ENCODE measurements around the gene TRIM10.
"Not testable (repeated sequence)": the region's sequence is repeated elsewhere in the genome, so short reads cannot be mapped to it uniquely, and the experiment has no call there.

The TRIM10 gene

DNA sequence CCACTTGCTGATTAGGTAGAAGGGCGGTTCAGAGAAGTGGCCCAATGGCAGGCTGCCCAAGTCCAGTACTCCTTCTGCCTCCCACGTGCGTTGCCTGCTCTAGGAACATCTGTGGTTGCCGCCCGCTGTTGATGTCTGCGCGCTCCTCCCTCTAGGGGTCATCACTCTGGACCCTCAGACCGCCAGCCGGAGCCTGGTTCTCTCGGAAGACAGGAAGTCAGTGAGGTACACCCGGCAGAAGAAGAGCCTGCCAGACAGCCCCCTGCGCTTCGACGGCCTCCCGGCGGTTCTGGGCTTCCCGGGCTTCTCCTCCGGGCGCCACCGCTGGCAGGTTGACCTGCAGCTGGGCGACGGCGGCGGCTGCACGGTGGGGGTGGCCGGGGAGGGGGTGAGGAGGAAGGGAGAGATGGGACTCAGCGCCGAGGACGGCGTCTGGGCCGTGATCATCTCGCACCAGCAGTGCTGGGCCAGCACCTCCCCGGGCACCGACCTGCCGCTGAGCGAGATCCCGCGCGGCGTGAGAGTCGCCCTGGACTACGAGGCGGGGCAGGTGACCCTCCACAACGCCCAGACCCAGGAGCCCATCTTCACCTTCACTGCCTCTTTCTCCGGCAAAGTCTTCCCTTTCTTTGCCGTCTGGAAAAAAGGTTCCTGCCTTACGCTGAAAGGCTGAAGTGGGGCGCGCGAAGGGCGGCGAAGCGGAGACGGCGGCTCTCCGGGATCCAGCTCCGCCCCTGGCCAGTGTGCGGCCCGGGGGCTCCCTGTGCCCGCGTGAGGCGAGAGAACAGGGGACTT, 10.9 kb upstream of the TRIM10 start:
- DNase-seq, result peak; percentile 35

DNA sequence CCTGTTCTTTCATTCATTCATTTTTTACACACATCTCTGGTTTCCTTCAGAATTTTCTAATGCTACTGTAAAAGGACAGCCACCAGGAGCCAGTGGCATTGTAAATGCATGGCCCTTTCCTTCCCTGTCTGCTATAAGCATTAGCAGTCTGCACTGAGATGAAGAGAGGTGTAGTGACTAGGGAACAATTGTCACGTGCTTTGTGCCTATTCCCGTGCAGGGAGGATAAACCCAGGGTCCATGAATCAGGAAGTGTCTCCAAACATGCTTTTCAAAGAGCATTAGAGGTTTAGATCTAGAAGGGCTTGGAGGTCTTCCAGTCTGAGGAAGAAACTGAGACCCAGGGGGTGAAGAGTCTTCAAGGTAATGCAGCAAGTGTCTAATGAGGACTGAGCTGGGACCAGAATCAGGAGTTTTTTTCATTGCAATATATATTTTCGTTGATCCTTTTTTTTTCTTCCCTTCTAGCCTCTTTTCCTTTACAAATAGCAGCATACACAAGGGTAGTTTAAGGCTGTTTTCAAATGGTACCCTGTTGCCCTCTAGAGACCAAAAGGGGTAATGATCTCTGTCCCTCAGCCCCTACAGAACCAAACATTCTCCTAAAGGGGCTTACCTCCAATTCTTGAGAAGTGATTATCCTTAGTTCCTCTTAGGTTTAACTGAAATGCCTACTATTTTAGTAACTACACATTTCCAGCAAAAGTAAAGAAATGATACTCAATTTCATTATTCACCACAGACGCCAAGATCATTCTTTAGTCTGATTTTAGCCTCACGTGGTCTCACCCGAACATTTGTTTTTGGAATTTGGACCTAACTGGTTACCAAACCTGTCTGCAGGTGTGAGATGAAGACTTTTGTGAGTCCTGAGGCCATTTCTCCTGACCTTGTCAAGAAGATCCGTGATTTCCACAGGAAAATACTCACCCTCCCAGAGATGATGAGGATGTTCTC, 8.9 kb upstream of the TRIM10 start:
- DNase-seq, result no peak

DNA sequence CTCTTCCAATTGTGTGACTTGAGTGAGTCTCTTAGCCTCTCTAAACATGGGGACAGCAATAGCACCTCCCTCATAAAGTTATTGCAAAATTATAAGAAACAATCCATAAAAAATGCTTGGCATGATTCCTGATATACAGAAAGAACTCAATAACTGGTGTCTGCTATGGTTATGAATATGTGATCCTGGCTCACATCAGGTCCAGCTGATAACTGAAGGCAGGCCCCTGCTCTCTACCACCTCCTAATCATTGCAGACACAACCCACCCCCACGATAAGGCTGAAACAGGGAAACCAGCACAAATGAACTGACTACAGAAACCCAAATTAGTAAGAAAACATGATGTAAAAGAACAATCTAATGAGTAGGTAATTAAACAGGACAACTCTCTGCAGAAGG, 7.7 kb upstream of the TRIM10 start:
- DNase-seq, result no peak

DNA sequence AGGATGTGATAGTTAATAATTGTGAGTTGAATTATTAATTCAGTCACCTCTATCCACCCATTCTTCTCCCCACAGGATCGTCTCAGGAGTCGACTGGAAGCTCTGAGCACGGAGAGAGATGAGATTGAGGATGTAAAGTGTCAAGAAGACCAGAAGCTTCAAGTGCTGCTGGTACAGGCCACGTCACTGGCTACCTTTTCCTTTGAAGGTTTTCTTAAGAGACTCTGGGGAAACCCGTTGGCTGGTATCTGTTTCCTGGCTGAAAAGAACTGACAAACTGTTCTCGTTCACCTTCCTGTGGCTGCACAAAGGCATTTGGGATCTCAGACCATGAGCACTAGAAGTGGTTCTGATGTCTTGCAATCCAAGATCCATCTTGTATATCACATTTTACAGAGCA, 6.1 kb upstream of the TRIM10 start:
- no peak for DNase-seq

DNA sequence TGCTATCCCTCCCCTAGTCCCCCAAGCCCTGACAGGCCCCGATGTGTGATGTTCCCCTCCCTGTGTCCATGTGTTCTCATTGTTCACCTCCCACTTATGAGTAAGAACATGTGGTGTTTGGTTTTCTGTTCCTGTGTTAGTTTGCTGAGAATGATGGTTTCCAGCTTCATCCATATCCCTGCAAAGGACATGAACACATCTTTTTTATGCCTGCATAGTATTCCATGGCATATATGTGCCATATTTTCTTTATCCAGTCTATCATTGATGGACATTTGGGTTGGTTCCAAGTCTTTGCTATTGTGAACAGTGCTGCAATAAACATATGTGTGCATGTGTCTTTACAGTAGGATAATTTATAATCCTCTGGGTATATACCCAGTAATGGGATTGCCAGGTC, 4.2 kb upstream of the TRIM10 start:
- DNase-seq, result not testable (repeated sequence)

DNA sequence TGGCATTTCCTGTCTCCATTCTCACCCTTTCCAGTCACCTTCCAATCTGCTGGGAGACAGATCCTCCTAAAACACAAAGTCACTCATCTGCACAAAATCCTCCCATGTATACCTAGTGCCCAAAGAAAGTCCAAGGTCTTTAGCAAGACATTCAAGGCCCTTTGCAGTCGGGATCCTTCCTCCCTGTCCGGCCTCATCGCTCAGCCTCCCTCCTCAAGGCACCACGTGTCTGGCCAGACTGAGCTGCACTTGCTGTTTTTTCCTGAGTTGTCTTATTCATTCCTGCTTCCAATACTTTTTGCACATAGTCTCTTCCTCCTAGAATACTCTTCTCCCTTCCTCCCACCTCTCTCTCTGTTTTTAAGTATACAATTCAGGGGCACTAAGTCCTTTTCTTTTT, 3.7 kb upstream of the TRIM10 start:
- no peak for DNase-seq

DNA sequence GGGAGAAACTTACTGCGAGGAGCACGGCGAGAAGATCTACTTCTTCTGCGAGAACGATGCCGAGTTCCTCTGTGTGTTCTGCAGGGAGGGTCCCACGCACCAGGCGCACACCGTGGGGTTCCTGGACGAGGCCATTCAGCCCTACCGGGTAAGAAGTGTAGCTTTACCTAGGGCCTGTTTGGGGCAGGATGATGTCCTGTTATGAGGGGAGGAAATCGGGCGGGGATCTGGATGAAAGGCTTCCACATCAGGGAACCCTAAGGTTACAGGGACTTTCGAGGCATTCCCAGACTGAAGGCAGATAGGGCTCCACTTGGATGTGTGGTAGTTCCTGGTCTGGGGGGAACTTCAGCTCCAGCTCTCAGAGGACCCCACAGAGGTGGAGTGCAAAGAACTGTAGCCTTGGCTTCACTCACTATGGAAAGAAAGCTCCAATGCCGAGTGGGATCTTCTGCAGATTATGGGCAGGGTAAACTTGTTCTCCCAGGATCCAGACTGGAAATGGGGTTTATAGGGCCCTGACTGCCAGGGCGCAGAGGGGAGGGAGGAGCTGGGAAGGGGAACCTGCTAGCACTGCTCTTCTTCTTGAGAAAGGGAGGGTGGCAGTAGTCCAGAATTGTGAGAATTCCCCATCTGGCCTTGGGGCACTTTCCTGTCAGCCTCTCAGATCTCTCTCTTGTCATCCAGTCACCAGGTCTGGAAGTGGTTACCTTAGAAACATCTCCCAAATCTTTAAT, 3.1 kb upstream of the TRIM10 start:
- no peak for DNase-seq

DNA sequence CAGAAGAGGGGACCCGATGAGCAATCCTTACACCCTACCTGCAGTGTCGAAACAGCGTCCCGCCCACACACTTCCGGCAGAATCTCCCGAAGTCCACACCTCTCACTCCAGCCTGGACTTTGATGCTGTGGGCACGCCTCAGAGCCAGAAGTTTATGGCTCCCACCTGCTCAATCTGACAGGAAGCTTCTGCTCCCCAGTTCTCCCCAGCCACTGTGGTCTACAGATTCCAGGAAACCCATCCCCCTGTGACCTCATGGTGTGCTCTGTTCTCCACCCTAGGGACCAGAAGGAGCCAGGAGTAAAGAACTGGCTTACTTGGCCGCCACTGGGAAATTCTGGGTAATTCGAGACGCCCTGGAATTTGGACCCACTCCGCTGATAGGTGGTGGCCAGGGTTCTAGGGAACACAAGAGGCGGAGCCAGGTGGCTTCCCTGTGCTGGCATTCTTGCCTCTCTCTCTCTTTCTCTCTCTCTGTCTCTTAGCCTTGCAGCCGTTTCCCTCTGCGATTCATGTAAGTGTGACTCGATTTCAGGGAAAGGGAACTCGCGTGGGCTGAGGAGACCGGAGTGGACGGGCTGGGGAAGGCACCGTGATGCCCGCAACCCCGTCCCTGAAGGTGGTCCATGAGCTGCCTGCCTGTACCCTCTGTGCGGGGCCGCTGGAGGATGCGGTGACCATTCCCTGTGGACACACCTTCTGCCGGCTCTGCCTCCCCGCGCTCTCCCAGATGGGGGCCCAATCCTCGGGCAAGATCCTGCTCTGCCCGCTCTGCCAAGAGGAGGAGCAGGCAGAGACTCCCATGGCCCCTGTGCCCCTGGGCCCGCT, 2.3 kb upstream of the TRIM10 start, which contains the start of gene TRIM15:
TSS of gene TRIM15 (plus strand) at position 457 of the 828 bp plus-strand sequence. CDS start at position 596, 139 bp downstream.
- no peak for DNase-seq

DNA sequence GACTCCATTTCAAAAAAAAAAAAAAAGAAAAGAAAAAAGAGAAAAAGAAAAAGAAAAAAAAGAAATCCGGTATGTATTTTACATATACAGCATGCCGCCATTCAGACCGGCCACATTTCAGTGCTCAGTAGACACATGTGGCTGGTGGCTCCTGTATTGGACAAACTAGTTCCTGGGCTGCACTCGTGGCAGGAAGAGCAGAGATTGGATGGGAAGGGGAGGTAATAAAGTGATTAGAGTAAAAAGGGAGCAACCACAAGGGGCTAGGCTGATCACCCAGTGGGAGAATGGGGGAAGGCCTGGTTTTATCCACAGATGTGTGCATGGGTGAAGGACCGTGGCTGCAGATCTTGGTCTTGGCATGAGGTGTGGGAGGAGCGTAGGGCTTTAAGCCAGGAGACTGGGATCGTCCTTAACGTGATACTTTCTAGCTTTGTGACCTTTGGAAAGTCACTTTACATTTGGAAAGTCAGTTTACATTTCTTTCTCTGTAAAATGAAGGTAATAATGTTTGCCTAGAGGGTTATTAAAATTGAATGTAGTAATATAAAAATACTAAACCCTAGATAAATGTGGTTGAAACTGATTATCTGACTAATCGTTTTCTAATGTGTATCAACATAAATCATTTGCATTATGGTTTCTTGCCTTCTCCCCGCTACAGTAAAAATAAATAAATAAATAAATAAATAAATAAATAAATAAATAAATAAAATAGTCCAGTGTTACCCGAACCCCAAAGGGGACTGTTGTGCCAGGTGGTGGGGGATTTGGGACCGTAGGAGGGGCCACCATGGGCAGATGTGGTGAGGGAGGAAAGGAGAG, 1.5 kb upstream of the TRIM10 start:
- DNase-seq, result no peak

DNA sequence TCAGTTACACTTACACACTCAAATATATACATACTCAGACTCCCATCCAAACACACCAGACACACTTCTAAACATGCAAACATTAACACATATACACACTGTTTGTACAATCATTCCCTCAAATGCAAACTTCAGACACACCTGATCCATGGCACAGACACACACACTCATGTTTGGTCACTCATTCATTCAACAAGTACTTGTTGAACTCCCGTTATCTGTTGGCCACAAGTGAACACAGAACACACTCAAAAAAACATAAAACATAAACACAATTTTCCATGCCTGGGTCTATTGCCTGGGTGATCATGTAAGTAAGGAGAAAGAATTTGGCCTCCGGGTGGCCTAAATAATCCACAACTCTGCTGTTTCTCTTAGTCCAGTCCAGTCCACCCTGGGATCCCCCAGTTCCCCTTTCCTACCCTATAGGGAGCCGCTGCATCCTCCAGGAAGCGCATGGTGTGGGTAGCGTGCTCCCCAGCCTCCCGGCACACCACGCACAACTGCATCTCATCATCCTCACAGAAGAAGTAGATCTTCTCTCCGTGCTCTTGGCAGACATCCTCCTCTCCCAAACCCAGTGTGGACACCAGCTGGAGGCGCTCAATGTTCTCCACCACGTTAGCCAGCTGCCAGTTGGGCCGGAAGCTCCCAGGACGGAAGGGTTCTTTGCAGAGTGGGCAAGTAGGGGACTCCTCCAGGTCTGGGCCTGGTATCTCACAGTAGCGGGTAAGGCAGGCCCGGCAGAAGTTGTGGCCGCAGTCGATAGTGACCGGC, 815 bp downstream of the TRIM10 start:
- no peak for DNase-seq

DNA sequence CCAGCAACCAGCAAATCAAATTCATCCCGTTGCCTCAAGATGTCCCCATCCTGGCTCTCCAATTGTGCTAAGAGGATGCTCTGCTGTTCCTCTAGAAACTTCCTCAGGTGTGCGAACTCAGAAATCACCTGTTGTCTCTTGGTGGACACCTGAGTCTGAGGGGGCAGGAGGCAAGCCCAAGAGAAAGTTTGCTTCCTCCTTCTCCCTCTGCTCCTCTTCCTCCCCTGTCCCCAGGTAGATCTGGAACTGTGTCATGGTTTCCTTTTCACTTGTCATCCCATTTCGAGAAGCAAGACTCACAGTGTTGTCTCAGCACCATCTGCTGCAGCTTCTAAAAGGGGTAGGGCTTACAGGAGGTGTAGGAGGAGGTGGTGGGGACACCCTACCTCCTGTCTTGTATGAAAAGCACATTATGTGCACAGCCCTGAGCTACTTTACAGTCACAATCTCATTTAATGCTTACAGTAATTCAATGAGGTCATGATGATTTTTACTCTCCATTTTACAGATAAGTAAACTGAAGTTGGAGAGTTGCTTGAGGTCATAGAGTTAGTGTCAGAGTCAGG, 2.5 kb downstream of the TRIM10 start:
- DNase-seq, result no peak

DNA sequence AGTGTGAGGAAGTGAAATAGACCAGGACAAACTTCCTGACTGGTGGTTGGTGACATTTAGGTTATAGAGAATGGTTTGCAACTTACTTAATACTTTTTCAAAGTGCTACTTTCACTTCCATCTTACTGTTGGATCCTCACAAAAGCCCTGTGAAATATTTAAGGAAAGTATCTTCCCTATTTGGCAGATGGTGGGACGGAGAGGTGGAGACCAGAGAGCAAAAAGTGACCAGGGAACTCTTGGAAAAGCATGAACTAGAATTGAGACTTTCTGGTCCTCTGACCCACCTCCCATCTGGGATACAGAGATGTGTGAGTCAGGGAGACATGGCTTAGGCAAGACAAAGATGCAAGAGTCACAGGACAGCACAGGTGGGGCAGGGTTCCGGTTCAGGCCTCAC, 3.0 kb downstream of the TRIM10 start:
- DNase-seq, result no peak

DNA sequence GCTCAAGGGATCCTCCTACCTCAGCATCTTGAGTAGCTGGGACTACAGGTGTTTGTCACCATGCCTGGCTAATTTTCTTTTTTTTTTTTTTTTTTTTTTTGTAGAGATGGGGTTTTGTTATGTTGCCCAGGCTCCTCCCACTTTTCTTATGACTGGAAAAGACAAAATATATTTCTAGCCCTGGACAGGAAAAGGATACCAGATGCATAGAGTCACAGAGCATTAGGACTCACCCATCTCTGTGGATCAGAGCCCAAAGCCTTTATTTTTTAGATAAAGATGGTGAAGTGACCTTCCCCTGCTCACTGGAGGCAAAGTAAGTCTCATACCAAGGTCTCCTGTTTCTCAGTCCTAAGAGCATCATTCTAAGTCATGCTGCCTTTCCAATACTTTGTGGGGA, 3.4 kb downstream of the TRIM10 start:
- no peak for DNase-seq

DNA sequence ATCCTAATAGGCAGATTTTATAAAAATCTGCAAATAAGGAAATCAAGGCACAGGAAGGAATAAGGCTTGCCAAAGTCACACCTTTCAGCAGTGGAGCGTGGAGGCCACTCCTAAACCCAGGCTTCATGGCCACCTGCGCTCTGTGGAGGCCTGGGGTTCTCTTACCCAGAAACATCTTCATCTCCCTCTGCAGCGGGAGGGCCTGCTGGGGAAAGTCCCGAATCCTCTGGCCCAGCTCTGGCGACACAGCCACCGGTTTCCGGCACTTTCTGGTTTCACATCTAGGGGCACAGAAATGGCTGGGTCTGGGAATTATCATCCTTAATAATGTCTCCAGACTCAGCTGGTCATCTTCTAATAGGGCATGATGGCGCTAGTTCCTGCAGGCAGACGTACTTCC, 4.2 kb downstream of the TRIM10 start:
- DNase-seq, result no peak

DNA sequence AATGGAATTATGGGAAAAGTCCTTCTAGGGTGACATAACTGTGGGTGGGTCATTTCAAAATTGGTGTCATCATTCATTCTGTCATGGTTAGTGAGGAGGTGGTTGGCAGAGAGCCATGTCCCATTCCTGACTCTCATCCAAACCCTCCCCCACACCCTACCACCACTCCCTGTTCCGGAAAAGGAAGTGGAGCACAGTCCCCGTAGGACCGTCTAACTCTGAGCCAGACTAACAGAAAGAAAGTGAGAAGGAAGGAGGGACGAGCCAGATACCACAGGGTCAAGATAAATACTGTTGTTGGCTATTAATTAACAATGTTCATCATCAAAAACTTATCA, 4.8 kb downstream of the TRIM10 start:
- no peak for DNase-seq

DNA sequence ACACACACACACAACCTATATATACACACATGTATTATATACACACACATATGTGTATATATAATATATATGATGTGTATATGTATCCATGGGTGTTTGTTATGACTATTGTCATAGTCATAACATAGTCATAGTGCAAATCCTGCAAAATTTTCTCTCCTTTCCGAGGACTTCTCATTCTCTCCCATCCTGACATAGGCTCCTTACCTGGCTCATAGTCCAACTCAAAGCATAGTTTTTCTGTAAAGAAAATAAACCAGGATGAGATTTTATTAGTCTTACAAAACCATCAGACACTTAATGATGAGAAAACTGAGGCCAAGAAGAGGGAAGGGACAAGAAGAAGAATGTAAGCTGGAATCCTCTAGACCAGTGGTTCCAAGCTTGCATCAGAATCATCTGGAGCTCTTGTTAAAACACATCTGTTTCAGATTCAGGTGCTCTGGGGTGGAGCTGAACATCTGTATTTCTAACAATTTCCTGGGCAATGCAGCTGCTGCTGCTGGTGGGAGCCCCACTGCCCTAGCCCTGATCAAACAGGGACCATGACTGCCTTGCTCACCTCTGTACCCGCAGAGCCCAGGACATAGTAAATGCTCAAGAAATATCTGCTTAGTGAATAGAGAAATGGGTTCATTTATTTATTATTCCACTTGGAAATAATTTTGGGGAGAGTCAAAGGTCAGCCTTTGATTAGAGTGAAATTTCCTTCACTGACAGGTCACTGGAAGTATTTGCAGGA, 5.3 kb downstream of the TRIM10 start:
- DNase-seq, result no peak

DNA sequence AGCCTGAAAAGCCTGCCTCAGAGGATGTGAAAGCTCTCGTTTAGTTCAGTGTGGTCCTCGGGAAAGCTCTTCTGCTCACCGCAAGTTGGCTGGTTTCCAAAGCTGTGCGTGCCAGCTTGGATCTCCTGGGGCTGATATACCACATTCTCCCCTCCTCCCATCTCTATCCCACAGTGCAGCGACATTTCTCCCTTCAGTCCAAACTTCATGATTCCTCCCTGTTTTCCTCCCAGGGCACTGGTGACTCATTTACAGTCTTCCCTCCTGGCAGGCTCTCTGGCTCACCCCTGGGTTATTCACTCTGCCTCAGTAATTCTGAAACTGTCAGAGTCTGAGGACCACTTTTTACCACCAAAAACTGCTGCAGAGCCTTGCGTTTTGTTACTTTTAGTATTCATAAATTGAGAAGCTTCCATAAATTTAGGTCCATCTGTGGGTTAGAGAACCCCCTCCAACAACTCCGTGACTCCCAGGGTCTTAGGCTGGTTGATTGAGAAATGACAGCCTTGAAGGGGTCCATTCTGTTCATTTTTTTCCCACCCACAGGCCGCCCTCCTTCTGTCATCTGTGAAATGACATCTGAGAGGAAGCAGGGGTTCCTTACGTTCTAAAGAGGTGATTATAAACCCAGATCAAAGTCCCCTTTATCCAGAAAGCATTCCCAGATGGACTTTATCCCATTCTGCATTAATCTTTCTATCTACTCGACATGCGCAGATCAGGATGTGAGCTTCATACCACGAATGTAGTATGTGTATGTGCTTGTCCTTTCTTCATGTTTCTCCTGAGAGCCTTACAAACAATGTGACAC, 6.1 kb downstream of the TRIM10 start:
- DNase-seq, result no peak

DNA sequence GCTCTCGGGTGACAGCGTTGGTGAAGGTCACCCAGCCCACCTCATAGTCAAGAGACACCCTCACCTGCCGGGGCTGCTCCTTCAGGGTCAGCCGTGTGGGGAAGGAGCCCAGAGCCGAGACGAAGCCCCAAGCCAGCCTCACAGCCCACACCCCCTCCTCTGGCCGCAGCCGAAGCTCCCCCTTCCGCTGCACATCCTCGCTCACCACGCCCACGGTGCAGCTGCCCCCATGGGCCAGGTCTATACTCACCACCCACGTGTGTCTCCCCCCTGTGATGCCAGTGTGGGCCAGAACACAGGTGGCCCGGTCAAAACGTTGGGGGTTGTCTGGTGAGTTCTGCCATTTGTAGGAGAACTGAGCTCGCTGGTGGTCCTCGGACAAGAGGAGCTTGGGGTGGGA, 7.0 kb downstream of the TRIM10 start:
- no peak for DNase-seq
